GM10266 (cell line): Measurements from ENCODE around the gene VCAN.

Experiments used
- DNase-seq: peaks from one replicate; pipeline ENCODE4 v3.0.0; 2012; ENCODE audit errors: extremely low spot score
- CTCF ChIP-seq: IDR thresholded peaks from 2 replicates; pipeline ENCODE4 v1.5.1; 2012; ENCODE audit warnings: mild to moderate bottlenecking, low read depth; ENCODE audit not compliant: control insufficient read depth, insufficient read depth; ENCODE audit errors: missing control alignments

Gene VCAN

GRCh38 chr5:83467371-83468035 lies 4.0 kb upstream of the VCAN start:
- no peak for DNase-seq
- no peak for TF ChIP-seq CTCF

GRCh38 chr5:83469075-83469474 lies 2.5 kb upstream of the VCAN start:
- no peak for DNase-seq
- TF ChIP-seq CTCF: no peak

DNA sequence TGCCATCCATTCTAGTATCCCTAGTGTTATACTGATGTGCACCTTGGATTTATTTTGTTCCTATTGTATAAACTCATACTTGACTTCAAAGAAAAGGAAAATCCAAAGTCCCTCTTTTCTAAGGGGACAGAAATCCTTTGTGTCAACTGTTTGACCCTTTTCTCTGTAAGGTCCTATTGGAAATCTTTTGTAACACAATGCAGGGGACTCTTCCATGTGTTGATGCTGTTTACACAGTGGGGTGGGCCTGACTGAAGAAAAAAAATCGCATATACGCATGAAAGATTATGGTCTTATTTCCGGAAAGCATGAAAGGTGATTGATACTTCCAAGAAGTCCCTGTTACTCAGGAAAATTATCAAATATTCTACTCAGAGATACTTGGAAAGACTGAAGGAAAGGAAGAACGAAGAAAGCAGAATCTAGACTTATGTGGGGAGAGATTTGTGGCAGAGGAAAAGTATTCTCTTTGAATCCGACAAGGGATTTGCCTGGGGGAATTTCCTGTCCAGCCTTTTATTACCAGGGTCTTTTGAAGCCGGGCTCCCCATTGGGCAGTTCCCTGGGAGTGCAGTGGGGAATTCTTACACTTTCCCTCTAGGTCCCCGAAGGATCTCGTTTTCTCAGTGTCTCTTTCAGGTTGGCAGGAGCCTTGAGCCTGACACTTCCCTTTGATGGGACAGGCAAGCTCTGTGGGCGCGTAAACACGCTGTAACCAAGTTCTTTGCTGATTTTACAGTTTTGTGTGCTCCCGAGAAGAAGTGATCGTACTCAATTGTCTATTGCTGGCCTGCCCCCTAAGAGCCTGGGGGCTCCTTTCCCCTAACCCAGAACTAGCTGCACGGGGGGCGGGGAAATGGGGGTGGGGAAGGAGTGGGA lies 779 bp upstream of the VCAN start:
- peak; percentile 46 for DNase-seq
- TF ChIP-seq CTCF: no peak

GRCh38 chr5:83472213-83472507 lies 616 bp downstream of the VCAN start:
- no peak for DNase-seq
- TF ChIP-seq CTCF: no peak

GRCh38 chr5:83472508-83473345 lies 1.2 kb downstream of the VCAN start:
- TF ChIP-seq CTCF: no peak

GRCh38 chr5:83473346-83474160 lies 2.0 kb downstream of the VCAN start:
- peak; percentile 73 for TF ChIP-seq CTCF
- peak; percentile 87 for DNase-seq

More at GRCh38 chr5:83472508-83473345, 1.2 kb downstream of the VCAN start:
- peak; percentile 40 for DNase-seq
